Bronchial epithelial cell (primary cell): Measurements from ENCODE around the gene AZU1. TPM values are rescaled to one million over a fixed set of nuclear protein-coding genes. Genes with fewer than 3 reads are reported as not detected.
A peak's percentile ranks its signal among the peaks of the same experiment; 100 is the strongest.
"Not testable (repeated sequence)": the region's sequence is repeated elsewhere in the genome, so short reads cannot be mapped to it uniquely, and the experiment has no call there.

Experiments
- DNase-seq: peaks from one replicate; pipeline ENCODE4 v3.0.0-alpha.2; 2010; ENCODE audit warnings: low read depth
- FAIRE-seq: peaks from 2 replicates; lab custom pipeline; 2011; peaks lifted over from hg19 to GRCh38; lab: Jason Lieb, UNC
- H3K27me3 ChIP-seq: 2 replicates; pipeline ENCODE4 v1.5.1; 2011; ENCODE audit warnings: low read length; ENCODE audit not compliant: control insufficient read depth, insufficient read depth
- H3K36me3 ChIP-seq: 2 replicates; pipeline ENCODE4 v1.5.1; 2011; ENCODE audit warnings: low read length; ENCODE audit not compliant: control insufficient read depth, insufficient read depth
- H3K4me3 ChIP-seq: 2 replicates; pipeline ENCODE4 v1.5.1; 2011; ENCODE audit warnings: mild to moderate bottlenecking, low read depth, low read length, control low read depth
- CTCF ChIP-seq: IDR thresholded peaks from 2 replicates; pipeline ENCODE4 v1.5.1; 2011; ENCODE audit warnings: mild to moderate bottlenecking, moderate library complexity, low read length, control low read depth, inconsistent platforms; ENCODE audit not compliant: insufficient read depth, severe bottlenecking
- total RNA-seq: library from RNA; depleted of rRNA; stranded (reverse); fragments of >200 nt; gene quantifications from 2 replicates; pipeline ENCODE4 v1.2.1, GENCODE V29; 2014

Gene AZU1
- total RNA-seq, 1 donor from 2014 or later: not detected

DNA sequence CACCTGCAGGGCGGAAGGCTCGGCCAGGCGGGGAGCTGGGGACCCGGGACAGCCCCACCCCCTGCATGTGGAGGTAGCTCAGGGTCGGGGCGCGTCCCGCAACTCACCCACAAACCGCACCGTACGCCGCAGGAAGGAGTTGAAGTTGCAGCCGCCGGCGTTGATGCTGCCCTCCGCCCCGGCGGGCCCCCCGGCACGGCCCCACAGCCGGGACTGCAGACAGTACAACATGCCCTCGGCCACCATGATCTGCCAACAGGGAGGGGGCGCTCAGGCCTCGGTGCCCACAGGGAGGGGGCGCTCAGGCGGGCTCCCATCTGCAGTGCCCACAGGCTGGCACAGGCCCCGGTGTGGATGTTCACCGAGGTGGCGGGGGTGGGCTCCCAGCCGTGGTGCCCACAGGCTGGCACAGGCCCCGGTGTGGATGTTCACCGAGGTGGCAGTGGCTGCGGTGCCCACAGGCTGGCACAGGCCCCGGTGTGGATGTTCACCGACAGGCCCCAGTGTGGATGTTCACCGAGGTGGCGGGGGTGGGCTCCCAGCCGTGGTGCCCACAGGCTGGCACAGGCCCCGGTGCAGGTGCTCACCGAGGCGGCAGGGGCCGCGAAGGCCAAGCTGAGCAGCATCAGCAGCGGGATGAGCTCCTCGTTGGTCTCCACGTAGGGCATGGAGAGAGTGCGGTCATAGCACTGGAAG is 12.4 kb upstream of the AZU1 start:
- H3K27me3 ChIP-seq: no peaks in the 10 kb centered on the region
- no peak overlapping the region for H3K4me3 ChIP-seq
- DNase-seq (no peak), FAIRE-seq (no peak)
- H3K36me3 ChIP-seq: peaks cover 2% of the 10 kb centered on the region
- TF ChIP-seq CTCF: no peak

- H3K4me3 ChIP-seq: no peak overlapping the region
- FAIRE-seq: no peak
- TF ChIP-seq CTCF: no peak
- no peaks in the 10 kb centered on the region for H3K36me3 ChIP-seq
- no peak for DNase-seq
- H3K27me3 ChIP-seq: no peaks in the 10 kb centered on the region
Observed at GRCh38 chr19:815775-816499, 11.7 kb upstream of the AZU1 start.

DNA sequence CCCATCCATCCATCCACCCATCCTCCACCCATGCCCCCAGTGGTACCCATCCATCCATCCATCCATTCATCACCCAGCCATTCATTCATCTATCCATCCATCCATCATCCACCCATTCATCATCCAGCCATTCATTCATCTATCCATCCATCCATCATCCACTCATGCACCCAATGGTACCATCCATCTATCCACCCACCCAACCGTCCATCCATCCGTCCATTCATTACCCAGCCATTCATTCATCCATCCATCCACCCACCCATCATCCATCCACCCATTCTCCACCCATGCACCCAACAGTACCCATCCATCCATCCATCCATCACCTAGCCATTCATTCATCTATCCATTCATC is 11.2 kb upstream of the AZU1 start:
- H3K4me3 ChIP-seq: no peak overlapping the region
- H3K36me3 ChIP-seq: no peaks in the 10 kb centered on the region
- FAIRE-seq (peak; percentile 94), DNase-seq (no peak)
- no peak for TF ChIP-seq CTCF
- H3K27me3 ChIP-seq: no peaks in the 10 kb centered on the region

GRCh38 chr19:820212-820611 is 7.4 kb upstream of the AZU1 start:
- H3K4me3 ChIP-seq, DNase-seq, FAIRE-seq, H3K27me3 ChIP-seq, H3K36me3 ChIP-seq: not testable (repeated sequence)

DNA sequence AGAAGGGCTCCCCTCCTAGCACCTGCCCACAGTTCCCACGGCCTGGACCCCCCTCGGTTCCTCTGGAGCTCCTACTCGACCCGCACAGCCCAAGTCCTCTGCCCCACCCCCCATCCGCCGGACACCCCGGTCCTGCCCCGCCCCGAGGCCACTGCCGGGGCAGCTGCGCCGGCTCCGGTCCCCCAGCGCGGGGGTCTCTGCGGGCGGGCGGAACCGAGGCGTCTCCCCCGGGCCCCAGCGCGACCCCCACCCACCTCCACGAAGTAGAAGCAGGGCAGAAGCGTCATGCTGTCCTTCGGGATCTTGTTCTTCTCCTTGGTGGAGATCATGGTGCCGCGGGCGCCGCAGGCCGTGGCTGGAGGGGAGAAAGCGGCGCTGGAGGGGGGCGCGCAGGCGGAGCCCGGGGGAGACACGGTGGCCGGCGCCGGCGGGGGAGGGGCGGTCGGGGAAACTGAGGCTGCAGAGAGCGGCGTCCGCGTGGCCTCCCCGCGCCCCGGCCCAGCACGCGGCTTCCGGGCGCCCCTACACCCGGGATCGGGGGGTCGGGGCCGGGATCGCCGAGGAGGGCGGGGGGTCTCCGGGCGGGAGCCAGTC is 6.3 kb upstream of the AZU1 start:
- no peak for FAIRE-seq
- Histone ChIP-seq H3K4me3 (no peak overlapping the region), H3K36me3 (no peaks in the 10 kb centered on the region), H3K27me3 (peaks cover 4% of the 10 kb centered on the region)
- no peak for TF ChIP-seq CTCF
- no peak for DNase-seq

DNA sequence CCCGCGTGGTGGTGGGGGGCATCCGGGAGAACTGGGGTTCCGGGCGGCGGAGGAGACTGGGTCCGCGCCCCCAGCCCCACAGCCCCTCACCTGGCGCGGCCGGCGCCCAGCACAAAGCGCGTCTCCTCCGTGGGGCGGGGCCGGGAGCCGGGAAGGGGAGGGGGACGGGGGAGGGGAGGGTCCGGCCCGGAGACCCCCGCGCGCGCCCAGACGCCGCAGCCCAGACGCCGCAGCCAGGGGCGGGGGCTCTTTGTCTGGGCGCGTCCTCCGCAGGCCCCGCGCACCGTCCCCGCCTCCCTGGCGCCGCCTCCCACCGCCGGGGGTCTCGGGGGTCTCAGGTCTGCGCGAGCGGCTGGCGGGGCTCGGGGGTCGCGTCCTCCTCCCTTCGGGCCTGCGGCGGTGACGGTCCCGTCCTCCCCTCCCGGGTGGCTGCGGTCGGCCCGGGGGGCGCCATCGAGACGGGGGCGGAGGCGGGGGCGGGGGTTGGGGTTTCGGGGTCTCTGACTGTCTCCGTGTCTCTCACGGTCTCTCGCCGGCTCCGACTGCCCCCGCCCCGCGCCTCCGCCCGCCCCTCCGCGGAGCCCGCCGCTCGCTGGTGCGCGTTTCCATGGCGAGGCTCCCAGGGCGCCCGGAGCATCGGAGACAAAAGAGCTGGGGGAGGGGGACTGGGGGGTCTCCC is 5.7 kb upstream of the AZU1 start, which contains the start of gene PLPPR3:
Gene PLPPR3, minus strand, starts transcription at position 131 of the 679 bp plus-strand sequence. CDS start 396 bp downstream, outside the sequence.
- Histone ChIP-seq H3K4me3 (no peak within 1 kb of the TSS), H3K27me3 (peaks cover 4% of the 10 kb centered on the region), H3K36me3 (no peaks in the 10 kb centered on the region)
- DNase-seq: no peak
- FAIRE-seq: no peak
- no peak for TF ChIP-seq CTCF
